ENCODE data around the gene OXCT1.

DNA sequence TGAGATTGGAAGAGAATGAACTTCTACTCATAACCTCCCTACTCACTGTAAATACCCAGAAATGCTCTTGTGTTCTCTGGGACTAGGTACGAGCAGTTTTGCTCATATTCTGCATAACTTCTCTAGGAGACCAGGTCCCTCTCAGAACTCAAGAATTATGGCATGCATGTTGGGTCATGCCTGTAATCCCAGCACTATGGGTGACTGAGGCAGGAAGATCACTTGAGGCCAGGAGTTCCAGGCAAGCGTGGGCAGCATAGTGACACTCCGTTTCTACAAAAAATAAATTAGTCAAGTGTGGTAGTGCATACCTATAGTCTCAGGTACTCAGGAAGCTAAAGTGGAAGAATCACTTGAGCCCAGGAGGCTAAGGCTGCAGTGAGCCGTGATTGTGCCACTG, 141.9 kb downstream of the OXCT1 start:
- TF ChIP-seq, protein P1, sequence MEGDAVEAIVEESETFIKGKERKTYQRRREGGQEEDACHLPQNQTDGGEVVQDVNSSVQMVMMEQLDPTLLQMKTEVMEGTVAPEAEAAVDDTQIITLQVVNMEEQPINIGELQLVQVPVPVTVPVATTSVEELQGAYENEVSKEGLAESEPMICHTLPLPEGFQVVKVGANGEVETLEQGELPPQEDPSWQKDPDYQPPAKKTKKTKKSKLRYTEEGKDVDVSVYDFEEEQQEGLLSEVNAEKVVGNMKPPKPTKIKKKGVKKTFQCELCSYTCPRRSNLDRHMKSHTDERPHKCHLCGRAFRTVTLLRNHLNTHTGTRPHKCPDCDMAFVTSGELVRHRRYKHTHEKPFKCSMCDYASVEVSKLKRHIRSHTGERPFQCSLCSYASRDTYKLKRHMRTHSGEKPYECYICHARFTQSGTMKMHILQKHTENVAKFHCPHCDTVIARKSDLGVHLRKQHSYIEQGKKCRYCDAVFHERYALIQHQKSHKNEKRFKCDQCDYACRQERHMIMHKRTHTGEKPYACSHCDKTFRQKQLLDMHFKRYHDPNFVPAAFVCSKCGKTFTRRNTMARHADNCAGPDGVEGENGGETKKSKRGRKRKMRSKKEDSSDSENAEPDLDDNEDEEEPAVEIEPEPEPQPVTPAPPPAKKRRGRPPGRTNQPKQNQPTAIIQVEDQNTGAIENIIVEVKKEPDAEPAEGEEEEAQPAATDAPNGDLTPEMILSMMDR (conservative IDR thresholded peaks at IDR 0.05): no peak
- TF ChIP-seq ZFX (IDR thresholded peaks at IDR 0.05): no peak
